ENCODE data around the gene EXOC1.

DNA sequence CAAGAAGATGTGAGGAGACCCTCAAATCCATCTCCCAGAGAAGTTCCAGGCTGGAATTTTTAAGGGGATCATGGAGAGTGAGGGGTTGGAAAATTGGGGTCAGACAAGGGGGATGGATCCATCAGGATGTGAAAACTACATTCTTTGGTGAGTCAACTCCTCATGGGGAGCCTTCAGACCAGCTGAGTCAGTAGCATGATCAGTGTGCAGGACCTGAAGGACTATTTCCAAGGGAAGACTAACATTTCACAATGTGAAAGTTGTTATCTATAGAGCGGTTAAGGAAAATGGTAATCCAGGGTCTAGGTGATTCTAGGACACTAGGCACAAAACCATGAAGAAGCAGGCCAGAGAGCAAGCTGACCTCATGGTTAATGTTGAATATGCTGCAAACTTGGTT is 56.7 kb downstream of the EXOC1 start:
- no peak for TF ChIP-seq EZH2 (IDR thresholded peaks at IDR 0.05)
- TF ChIP-seq, protein P1, sequence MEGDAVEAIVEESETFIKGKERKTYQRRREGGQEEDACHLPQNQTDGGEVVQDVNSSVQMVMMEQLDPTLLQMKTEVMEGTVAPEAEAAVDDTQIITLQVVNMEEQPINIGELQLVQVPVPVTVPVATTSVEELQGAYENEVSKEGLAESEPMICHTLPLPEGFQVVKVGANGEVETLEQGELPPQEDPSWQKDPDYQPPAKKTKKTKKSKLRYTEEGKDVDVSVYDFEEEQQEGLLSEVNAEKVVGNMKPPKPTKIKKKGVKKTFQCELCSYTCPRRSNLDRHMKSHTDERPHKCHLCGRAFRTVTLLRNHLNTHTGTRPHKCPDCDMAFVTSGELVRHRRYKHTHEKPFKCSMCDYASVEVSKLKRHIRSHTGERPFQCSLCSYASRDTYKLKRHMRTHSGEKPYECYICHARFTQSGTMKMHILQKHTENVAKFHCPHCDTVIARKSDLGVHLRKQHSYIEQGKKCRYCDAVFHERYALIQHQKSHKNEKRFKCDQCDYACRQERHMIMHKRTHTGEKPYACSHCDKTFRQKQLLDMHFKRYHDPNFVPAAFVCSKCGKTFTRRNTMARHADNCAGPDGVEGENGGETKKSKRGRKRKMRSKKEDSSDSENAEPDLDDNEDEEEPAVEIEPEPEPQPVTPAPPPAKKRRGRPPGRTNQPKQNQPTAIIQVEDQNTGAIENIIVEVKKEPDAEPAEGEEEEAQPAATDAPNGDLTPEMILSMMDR (IDR thresholded peaks at IDR 0.05): no peak

Data from neural progenitor cell (in vitro differentiated cells).